MG63 (cell line): ENCODE measurements around the gene NSD2. TPM values are rescaled to one million over a fixed set of nuclear protein-coding genes. Genes with fewer than 3 reads are reported as not detected.
"Not testable (repeated sequence)": the region's sequence is repeated elsewhere in the genome, so short reads cannot be mapped to it uniquely, and the experiment has no call there.

ENCODE experiments used
- DNase-seq: peaks from one replicate; pipeline ENCODE4 v3.0.0-alpha.2; 2020
- H3K27me3 ChIP-seq: fragments of 250-450 bp; sonication (Bioruptor Pico); 2 replicates; pipeline ENCODE4 v1.5.1; 2020; ENCODE audit warnings: mild to moderate bottlenecking, moderate library complexity
- H3K36me3 ChIP-seq: fragments of 250-450 bp; sonication (Bioruptor Pico); 2 replicates; pipeline ENCODE4 v1.5.1; 2020; ENCODE audit warnings: mild to moderate bottlenecking, moderate library complexity
- H3K4me3 ChIP-seq: fragments of 250-450 bp; sonication (Bioruptor Pico); 2 replicates; pipeline ENCODE4 v1.5.1; 2020; ENCODE audit warnings: mild to moderate bottlenecking, moderate library complexity
- H3K9me3 ChIP-seq: fragments of 250-450 bp; sonication (Bioruptor Pico); 2 replicates; pipeline ENCODE4 v1.5.1; 2020; ENCODE audit warnings: mild to moderate bottlenecking, moderate library complexity
- total RNA-seq: library from RNA; depleted of rRNA; stranded (reverse); fragments of >200 nt; shearing (Covaris generic); gene quantifications from 2 replicates; pipeline ENCODE4 v1.2.3, GENCODE V29; 2014; ENCODE audit warnings: low replicate concordance

NSD2 gene
- total RNA-seq, 1 experiment from 2014 or later: 39.9 TPM

DNA sequence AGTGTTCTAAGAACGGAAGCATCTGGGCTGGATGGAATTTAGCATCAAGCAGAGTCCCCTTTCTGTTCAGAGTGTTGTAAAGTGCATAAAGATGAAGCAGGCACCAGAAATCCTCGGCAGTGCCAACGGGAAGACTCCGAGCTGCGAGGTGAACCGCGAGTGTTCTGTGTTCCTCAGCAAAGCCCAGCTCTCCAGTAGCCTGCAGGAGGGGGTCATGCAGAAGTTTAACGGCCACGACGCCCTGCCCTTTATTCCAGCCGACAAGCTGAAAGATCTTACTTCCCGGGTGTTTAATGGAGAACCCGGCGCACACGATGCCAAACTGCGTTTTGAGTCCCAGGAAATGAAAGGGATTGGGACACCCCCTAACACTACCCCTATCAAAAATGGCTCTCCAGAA is 29.4 kb downstream of the NSD2 start:
- H3K36me3 ChIP-seq: peaks cover 37% of the 10 kb centered on the region
- no peak overlapping the region for H3K4me3 ChIP-seq
- no peaks in the 10 kb centered on the region for H3K9me3 ChIP-seq
- no peak for DNase-seq
- H3K27me3 ChIP-seq: no peaks in the 10 kb centered on the region

DNA sequence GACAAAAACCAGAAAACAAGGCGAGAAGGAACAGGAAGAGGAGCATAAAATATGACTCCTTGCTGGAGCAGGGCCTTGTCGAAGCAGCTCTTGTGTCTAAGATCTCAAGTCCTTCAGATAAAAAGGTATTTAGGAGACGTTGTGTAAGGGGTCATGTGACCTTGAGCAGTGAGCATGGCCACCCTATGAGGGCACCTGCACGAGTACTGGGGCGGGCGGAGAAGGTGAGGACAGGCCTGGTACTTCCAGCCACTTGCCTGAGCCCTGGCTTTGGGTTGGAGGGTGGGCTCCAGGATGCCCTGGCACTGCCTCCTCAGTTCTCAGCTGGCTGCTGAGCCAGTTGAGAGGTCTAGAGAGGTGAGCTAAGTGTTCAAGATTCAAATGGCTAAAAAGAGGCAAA is 29.9 kb downstream of the NSD2 start:
- no peaks in the 10 kb centered on the region for H3K27me3 ChIP-seq
- no peak overlapping the region for H3K4me3 ChIP-seq
- DNase-seq: no peak
- H3K9me3 ChIP-seq: no peaks in the 10 kb centered on the region
- H3K36me3 ChIP-seq: peaks cover 37% of the 10 kb centered on the region

- Histone ChIP-seq H3K9me3 (no peaks in the 10 kb centered on the region), H3K27me3 (no peaks in the 10 kb centered on the region), H3K4me3 (no peak overlapping the region), H3K36me3 (peaks cover 37% of the 10 kb centered on the region)
- no peak for DNase-seq
Measured at GRCh38 chr4:1902243-1902642, 31.1 kb downstream of the NSD2 start.

- Histone ChIP-seq H3K9me3 (no peaks in the 10 kb centered on the region), H3K4me3 (no peak overlapping the region), H3K36me3 (peaks cover 38% of the 10 kb centered on the region), H3K27me3 (no peaks in the 10 kb centered on the region)
- DNase-seq: no peak
Measured at GRCh38 chr4:1903035-1903434, 31.8 kb downstream of the NSD2 start.

DNA sequence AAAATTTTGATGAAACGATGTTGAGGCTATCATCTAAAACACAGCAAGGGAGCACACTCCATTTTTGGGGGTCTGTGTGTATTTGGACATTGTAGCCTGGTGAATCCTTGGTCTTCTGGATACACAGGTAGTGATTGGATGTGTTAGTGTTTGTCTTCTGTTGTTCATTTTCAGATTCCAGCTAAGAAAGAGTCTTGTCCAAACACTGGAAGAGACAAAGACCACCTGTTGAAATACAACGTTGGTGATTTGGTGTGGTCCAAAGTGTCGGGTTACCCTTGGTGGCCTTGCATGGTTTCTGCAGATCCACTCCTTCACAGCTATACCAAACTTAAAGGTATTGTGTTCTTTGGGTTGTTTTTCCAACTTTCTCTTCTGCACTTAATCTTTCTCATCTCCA is 32.8 kb downstream of the NSD2 start:
- no peak for DNase-seq
- H3K4me3 ChIP-seq: no peak overlapping the region
- peaks cover 44% of the 10 kb centered on the region for H3K36me3 ChIP-seq
- H3K27me3 ChIP-seq: no peaks in the 10 kb centered on the region
- H3K9me3 ChIP-seq: no peaks in the 10 kb centered on the region

DNA sequence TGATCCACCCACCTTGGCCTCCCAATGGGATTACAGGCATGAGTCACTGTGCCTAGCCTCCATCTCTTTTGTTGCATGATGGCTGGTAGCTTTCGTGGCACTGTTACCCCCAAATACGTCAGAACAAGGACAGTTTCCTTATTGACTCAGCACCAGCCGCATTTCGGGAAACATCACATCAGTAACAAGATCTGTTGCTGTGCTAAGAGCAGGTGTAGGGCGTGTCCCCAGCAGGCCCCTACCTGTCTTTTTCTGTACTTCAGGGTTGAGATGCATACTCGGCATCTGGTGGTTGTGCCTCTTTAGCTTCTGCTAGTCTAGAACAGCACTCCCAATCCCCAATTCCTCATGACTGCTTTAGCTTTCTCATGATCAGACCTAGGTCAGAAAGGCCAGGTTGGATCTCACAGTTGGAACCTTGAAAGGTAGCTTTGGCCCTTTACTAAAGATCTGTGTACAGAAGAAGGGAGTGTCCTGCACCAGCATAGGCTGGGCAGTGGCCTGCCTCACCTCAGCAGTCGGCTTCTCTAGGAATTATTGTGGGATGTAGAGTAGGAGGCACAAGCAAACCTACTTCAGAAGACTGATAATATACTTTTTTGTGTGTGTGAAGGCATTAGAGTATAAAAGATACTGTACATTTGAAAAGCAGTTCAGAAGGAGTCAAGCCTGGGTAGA is 36.8 kb downstream of the NSD2 start:
- no peak for DNase-seq
- Histone ChIP-seq H3K4me3 (no peak overlapping the region), H3K27me3 (no peaks in the 10 kb centered on the region), H3K36me3 (peaks cover 27% of the 10 kb centered on the region), H3K9me3 (no peaks in the 10 kb centered on the region)

DNA sequence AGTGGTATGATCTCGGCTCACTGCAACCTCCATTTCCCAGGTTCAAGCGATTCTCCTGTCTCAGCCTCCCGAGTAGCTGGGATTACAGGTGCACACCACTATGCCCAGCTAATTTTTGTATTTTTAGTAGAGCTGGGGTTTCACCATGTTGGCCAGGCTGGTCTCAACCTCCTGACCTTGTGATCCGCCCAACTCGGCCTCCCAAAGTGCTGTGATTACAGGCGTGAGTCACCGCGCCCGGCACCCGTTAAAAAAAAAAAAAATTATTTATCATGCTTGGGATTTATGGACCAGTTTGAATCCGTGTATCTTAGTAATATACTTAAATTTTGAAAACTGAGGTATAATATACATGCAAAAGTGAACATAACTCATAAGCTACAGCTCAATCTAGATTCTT is 38.5 kb downstream of the NSD2 start:
- not testable (repeated sequence) for DNase-seq, H3K9me3 ChIP-seq, H3K4me3 ChIP-seq, H3K27me3 ChIP-seq
- peaks cover 26% of the 10 kb centered on the region for H3K36me3 ChIP-seq

DNA sequence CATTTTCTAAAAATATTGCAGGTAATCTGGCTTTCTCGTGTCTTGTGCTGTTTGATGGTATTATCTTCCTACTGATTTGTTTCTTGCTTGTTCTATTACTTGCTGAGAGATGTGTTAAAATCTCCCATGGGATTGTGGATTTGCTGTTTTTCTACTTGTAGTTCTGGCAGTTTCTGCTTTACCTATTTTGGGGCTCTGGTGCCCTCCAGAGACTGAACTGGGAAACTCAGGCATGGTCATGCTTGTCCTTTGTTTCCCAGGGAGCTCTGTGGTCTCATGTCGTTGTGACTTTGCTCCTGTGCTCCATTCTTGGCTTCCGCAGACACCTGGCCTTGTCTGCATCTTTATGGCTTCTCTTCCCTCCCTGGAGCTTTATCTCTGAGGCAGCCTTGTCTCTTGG is 39.5 kb downstream of the NSD2 start:
- H3K36me3 ChIP-seq: peaks cover 27% of the 10 kb centered on the region
- H3K9me3 ChIP-seq: no peaks in the 10 kb centered on the region
- no peak overlapping the region for H3K4me3 ChIP-seq
- H3K27me3 ChIP-seq: no peaks in the 10 kb centered on the region
- no peak for DNase-seq

- not testable (repeated sequence) for DNase-seq, H3K9me3 ChIP-seq, H3K27me3 ChIP-seq, H3K4me3 ChIP-seq
- H3K36me3 ChIP-seq: peaks cover 27% of the 10 kb centered on the region
Measured at GRCh38 chr4:1911316-1911715, 40.1 kb downstream of the NSD2 start.

DNA sequence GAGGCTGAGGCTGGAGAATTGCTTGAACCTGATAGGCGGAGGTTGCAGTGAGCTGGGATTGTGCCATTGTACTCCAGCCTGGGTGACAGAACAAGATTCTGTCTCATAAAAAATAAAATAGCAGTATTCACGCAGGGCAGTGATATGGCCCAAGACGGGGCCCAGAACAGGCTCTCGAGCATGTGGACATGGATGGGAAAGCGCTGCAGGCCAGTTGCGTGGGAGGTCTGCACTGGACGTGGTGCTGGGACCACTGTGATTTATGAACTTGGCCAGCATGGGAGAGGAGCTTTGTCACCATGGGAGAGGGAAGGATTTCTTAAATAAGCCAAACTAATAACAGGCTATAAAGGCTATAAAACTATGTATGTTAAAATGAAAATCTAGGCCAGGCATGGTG is 51.6 kb downstream of the NSD2 start:
- Histone ChIP-seq H3K36me3 (peaks cover 15% of the 10 kb centered on the region), H3K4me3 (no peak overlapping the region), H3K9me3 (no peaks in the 10 kb centered on the region), H3K27me3 (no peaks in the 10 kb centered on the region)
- DNase-seq: no peak

- Histone ChIP-seq H3K27me3 (no peaks in the 10 kb centered on the region), H3K4me3 (no peak overlapping the region), H3K9me3 (no peaks in the 10 kb centered on the region), H3K36me3 (peaks cover 15% of the 10 kb centered on the region)
- DNase-seq: no peak
Measured at GRCh38 chr4:1927675-1928074, 56.5 kb downstream of the NSD2 start.

- H3K27me3 ChIP-seq: no peaks in the 10 kb centered on the region
- peak; percentile 12 for DNase-seq
- H3K9me3 ChIP-seq: no peaks in the 10 kb centered on the region
- peaks cover 11% of the 10 kb centered on the region for H3K36me3 ChIP-seq
- H3K4me3 ChIP-seq: no peak overlapping the region
Measured at GRCh38 chr4:1928356-1929239, 57.4 kb downstream of the NSD2 start.

DNA sequence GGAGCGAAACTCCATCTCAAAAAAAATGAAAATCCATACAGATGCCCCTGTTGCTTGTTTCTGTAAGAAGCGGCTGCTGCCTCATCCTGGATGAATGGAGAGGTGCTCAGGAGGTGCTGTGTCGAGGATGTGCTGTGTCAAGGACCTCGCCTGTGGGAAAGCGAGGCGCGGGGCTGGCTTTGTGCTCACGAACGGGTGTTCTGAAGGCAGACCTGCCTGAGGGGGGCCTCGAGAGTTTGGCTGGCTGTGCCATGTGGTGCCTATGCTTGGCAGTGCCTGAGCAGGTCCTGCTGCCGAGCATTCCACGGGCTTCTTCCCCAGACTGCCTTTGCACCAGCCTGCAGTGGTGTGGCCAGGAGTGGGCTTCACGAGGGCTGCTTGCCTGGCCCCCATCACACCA is 61.5 kb downstream of the NSD2 start:
- Histone ChIP-seq H3K4me3 (no peak overlapping the region), H3K9me3 (no peaks in the 10 kb centered on the region), H3K27me3 (no peaks in the 10 kb centered on the region), H3K36me3 (peaks cover 15% of the 10 kb centered on the region)
- DNase-seq: no peak

DNA sequence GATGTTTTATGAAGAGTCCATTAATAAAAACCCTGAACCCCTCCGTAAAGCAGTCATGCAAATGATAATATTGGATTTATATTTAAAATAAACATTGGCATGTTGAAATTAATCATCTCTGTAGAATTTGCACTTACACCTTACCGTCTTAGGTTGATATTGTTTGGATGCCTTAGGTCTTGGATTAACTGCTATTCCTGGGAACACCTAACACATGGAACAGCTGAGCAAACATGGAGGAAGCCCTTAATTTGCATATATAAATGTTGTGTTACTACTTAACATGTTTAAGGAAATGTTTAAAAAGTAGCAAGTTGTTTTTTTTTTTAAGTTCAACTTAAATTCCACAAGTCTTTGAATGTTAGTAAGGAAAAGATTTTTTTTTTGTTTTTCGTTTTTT is 62.5 kb downstream of the NSD2 start:
- Histone ChIP-seq H3K27me3 (no peaks in the 10 kb centered on the region), H3K36me3 (peaks cover 13% of the 10 kb centered on the region), H3K4me3 (no peak overlapping the region), H3K9me3 (no peaks in the 10 kb centered on the region)
- DNase-seq: no peak

DNA sequence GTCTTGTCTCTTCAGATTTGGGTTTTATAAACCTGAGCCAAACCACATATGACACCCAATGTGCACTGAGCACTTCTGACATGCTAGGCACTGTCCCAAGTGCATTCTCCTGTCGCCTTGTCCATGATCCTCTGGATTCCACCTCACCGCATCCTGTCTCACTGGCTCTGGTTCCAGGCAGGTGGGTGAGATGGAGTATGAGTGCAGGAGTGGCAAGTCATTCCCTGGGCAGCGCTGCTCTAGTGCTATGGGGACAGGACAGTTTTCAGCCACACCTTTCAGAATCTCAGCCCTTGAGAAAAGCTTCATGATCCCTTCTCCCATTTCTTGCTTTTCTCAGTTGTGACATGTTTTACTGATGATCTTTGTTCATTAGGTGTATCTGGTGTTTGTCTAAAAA is 66.4 kb downstream of the NSD2 start:
- Histone ChIP-seq H3K9me3 (no peaks in the 10 kb centered on the region), H3K4me3 (no peak overlapping the region), H3K36me3 (peaks cover 36% of the 10 kb centered on the region), H3K27me3 (no peaks in the 10 kb centered on the region)
- no peak for DNase-seq

GRCh38 chr4:1938027-1938426 is 66.8 kb downstream of the NSD2 start:
- Histone ChIP-seq H3K27me3 (no peaks in the 10 kb centered on the region), H3K36me3 (peaks cover 40% of the 10 kb centered on the region), H3K4me3 (no peak overlapping the region), H3K9me3 (no peaks in the 10 kb centered on the region)
- no peak for DNase-seq

GRCh38 chr4:1939664-1940509 is 68.7 kb downstream of the NSD2 start:
- H3K27me3 ChIP-seq: no peaks in the 10 kb centered on the region
- H3K36me3 ChIP-seq: peaks cover 44% of the 10 kb centered on the region
- H3K9me3 ChIP-seq: no peaks in the 10 kb centered on the region
- DNase-seq: peak; percentile 14
- no peak overlapping the region for H3K4me3 ChIP-seq
